HG03139 (cell line): ENCODE data around the gene MYCBPAP.

Experiments used
- ATAC-seq: cut with Tn5 transposase; IDR thresholded peaks from one replicate; pipeline ENCODE4 v1.9.1; 2021; ENCODE audit not compliant: unreplicated experiment

The MYCBPAP gene

GRCh38 chr17:50484386-50485155 lies 23.7 kb upstream of the MYCBPAP start:
- ATAC-seq: no peak

DNA sequence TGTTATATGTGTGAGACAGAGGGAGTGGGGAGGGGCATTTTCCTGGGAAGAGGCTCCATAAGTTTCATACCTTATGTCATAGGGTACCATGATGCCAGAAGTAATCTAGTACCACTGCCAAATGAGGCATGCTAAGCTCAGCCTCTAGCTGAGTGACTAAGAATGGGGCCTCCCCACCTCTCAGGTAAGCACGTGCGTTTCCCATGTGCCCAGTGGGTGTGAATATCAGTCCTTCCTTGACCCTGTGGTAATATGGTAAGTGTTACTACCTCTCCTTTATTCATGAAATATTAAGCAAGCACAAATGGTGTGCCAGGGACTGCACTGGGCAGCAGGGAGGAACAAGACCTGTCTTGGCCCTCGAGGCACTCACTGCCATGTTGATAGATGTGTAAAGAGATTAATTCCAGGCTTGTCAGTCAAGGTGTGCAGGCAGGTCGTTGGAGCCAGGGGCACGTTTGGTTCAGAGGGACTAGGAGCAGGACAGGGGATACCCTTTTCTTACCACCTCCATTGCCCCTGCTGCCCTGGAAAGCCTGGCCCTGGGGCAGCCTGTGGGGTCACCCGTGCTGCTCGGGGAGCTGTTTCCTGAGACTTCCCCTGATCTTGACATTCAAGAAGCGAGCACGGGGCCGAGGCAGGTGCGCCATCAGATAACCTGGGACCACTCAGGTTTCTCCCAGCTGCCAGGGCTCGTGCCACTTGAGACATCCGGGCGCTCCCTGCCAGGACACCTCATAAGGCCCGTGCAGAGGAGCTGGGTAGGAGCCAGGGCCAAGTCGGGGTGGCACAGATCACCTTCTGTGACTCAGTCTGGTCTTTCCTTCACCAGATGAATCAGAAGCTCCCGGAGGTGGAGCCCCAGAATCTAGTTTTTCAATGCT lies 20.8 kb upstream of the MYCBPAP start:
- ATAC-seq: no peak

- no peak for ATAC-seq
Observed at GRCh38 chr17:50488880-50489279, 19.4 kb upstream of the MYCBPAP start.

- ATAC-seq: no peak
Observed at GRCh38 chr17:50491505-50491904, 16.7 kb upstream of the MYCBPAP start.

- ATAC-seq: no peak
Observed at GRCh38 chr17:50492214-50492613, 16.0 kb upstream of the MYCBPAP start.

GRCh38 chr17:50493744-50494143 lies 14.5 kb upstream of the MYCBPAP start:
- ATAC-seq: no peak

DNA sequence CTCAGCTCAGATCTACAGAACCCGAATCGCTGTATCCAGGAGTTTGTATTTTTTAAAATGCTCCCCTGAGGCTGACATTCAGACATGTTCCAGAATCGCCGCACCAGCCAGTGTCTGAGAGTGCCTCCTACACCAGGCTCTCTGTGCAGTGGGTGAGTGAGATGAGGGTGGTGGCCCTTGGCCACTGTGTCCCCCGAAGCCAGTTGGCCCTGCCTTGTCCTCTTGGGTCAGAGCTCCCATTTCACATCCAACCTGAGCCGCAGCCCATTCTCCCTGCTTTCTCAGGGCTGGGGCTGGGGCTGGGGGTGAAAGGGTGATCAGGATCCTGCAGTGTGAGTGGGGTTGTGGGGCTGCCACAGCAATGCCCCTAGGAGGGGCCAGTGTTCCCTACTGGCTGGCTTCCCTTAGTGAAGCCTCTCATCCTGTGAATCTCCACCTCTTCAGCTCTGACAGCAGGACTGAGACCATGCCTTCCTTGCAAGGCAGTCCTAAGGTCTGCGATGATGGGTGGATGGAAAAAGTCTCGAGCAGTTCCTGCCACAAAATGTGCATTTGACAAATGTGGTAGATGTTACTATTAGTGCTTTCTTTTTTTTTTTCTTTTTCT lies 12.9 kb upstream of the MYCBPAP start:
- no peak for ATAC-seq

DNA sequence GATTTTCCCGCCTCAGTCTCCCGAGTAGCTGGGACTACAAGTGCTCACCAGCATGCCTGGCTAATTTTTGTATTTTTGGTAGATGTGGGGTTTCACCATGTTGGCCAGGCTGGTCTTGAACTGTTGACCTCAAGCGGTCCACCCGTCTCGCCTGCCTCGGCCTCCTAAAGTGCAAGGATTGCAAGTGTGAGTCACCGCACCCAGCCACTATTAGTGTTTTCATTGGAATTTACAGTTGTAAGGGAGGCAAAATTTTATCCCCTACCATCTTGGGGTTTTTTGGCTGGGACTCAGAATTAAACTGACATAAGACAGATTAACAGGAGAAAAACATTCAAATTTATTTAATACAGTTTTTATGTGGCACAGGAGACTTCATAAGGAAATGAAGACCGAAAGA lies 12.3 kb upstream of the MYCBPAP start:
- ATAC-seq: no peak

DNA sequence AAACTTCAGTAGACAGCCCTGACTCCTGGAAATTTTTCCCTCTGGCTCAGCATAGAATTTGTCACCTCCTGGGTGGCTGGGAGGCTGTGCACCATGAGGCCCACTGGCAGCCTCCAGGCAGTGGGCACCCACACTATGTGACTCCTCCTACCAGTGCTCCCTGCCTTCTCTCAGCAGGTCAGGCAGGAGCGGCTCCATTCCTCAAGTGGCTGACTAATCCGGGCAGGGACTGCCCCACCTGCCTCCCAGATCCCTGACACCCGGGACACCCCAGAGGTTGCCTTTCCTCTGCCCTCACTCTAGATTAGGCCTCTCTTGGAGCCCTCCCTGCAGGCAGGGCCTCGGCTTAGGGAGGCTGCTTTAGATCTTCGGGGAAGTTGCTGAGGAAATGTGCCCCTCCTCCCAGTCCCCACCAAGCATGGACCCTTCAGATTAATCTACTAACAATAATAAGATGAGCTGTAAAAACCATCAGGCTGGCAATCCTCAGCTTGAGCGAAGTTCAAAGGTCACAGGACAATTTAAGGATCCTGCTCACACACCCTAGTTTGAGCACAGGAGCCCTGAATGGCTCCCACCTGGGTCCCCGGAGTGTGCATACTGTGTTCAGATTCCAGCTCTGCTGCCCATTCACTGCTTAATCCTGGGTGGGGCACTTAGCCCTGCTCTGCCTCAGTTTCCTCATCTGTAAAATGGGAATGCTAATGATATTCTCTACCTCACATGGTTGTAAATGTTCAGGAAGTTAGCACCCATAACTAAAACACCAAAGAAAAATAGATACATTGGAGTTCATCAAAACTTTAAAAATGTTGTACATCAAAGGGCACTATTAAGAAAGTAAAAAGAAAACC lies 10.0 kb upstream of the MYCBPAP start:
- no peak for ATAC-seq

DNA sequence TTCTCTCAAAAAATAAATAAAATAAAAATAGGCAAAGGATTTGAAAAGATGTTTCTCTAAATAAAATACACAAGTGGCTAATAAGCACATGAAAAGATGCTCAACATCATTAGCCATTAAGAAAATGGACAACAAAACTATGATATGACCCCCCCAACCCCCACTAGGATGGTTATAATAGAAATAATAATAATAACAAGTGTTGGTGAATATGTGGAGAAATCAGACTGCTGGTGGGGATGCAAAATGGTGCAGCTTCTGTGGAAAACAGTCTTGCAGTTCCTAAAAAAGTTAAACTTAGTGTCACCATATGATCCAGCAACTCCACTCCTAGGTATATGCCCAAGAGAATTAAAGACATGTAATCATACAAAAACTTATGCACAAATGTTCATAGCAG lies 9.0 kb upstream of the MYCBPAP start:
- ATAC-seq: no peak

DNA sequence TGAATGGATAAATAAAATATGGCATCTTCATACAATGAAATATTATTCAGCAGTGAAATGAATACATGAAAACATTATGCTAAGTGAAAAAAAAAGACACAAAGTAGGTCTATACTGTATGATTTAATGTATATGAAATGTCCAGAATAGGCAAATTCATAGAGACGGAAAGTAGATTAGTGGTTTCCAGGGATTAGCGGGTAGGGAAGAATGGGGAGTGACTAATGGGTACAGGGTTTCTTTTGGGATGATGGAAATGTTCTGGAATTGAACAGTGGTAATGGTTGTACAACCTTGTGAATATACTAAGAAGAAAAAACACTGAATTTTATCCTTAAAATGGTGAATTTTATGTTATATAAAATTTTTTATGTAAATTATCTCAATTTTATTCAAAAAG lies 8.5 kb upstream of the MYCBPAP start:
- no peak for ATAC-seq

GRCh38 chr17:50501054-50501453 lies 7.2 kb upstream of the MYCBPAP start:
- no peak for ATAC-seq

GRCh38 chr17:50502301-50502990 lies 5.8 kb upstream of the MYCBPAP start:
- no peak for ATAC-seq

- ATAC-seq: no peak
Observed at GRCh38 chr17:50505591-50506130, 2.6 kb upstream of the MYCBPAP start.

DNA sequence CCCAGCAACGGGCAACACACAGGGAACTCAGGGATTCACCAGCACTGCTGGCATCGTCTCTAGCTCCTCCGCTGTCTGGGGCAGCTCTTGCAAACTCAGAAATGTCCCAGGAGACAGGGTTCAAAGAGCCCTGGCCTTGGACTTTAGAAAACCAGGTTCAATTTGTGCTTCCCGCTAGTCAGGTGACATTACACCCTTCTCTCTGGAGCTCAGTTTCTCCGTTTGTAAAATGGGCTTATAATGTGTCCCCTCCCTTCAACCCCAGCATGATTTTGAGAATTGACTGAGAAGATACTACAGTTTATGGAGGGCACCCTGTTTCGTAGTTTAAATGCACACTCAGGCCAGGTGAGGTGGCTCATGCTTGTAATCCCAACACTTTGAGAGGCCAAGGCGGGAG lies 1.9 kb upstream of the MYCBPAP start:
- no peak for ATAC-seq

GRCh38 chr17:50508573-50509460 lies 578 bp downstream of the MYCBPAP start:
- ATAC-seq: no peak

GRCh38 chr17:50511058-50511457 lies 2.8 kb downstream of the MYCBPAP start:
- peak; percentile 75 for ATAC-seq

GRCh38 chr17:50513495-50513894 lies 5.3 kb downstream of the MYCBPAP start:
- ATAC-seq: no peak

DNA sequence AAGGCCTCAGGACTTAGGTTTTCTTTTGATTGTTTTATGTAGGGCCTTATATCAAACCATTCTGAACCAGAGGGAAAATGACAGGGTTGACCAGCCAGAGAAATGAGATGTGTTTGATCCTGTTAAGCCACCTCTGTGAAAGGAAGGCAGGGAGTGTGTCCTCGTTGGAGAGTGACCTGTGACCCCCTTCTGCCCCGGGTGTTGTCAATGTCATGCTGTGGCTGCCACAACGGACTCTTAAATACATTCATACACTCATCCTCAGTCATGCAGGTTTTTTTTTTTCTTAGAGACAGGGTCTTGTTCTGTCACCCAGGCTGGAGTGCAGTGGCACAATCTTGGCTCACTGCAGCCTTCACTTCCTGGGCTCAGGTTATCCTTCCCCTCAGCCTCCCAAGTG lies 6.1 kb downstream of the MYCBPAP start:
- no peak for ATAC-seq
